Activated B cell treated with CpG ODN at 0.5 μM for 24 hours (primary cell): Measurements from ENCODE around the gene CMKLR1. TPM values are rescaled to one million over a fixed set of nuclear protein-coding genes. Genes with fewer than 3 reads are reported as not detected.

Source experiments
- ATAC-seq: fragments of 200-7000 bp; cut with Tn5 transposase; one replicate; pipeline ENCODE4 v1.10.0; 2021; ENCODE audit warnings: low read depth, mild to moderate bottlenecking, moderate library complexity
- CTCF ChIA-PET: fragments of 350-600 bp; sonication (Branson Sonifier 250); formaldehyde crosslinking; loops from one replicate; lab custom pipeline; 2021; ENCODE audit warnings: antibody characterized with exemption; lab: Charles Lee
- POLR2A ChIA-PET: fragments of 350-600 bp; sonication (Branson Sonifier 250); formaldehyde crosslinking; loops from one replicate; lab custom pipeline; 2021; ENCODE audit warnings: antibody characterized with exemption; lab: Charles Lee
- DNase-seq: peaks from one replicate; pipeline ENCODE4 v3.0.0; 2022
- H3K27ac Mint-ChIP-seq: one replicate; pipeline ENCODE4 v1.8.0; 2020; ENCODE audit warnings: mixed read lengths
- H3K27me3 Mint-ChIP-seq: one replicate; pipeline ENCODE4 v1.8.0; 2021; ENCODE audit warnings: mixed read lengths
- H3K36me3 Mint-ChIP-seq: one replicate; pipeline ENCODE4 v1.8.0; 2021; ENCODE audit warnings: low read depth, mixed read lengths
- H3K4me1 Mint-ChIP-seq: one replicate; pipeline ENCODE4 v1.8.0; 2021; ENCODE audit warnings: mixed read lengths
- H3K4me3 Mint-ChIP-seq: one replicate; pipeline ENCODE4 v1.8.0; 2020; ENCODE audit warnings: mild to moderate bottlenecking, mixed read lengths
- H3K9me3 Mint-ChIP-seq: one replicate; pipeline ENCODE4 v1.8.0; 2020; ENCODE audit warnings: mixed read lengths
- intact Hi-C: fragments of 100-400 bp; cut with micrococcal nuclease; formaldehyde crosslinking; loops from one replicate; pipeline ENCODE4 v1.15.1; 2024
- total RNA-seq: library from RNA; stranded (reverse); gene quantifications from 2 replicates; pipeline ENCODE4 v1.2.3, GENCODE V29; 2022
- TF ChIP-seq, protein P1 (sequence below): fragments of 200-600 bp; IDR thresholded peaks from one replicate; pipeline ENCODE4 v1.8.0; 2022; ENCODE audit warnings: antibody characterized with exemption, mild to moderate bottlenecking

CMKLR1 gene
- total RNA-seq, 1 donor from 2014 or later = 0.24 TPM

DNA sequence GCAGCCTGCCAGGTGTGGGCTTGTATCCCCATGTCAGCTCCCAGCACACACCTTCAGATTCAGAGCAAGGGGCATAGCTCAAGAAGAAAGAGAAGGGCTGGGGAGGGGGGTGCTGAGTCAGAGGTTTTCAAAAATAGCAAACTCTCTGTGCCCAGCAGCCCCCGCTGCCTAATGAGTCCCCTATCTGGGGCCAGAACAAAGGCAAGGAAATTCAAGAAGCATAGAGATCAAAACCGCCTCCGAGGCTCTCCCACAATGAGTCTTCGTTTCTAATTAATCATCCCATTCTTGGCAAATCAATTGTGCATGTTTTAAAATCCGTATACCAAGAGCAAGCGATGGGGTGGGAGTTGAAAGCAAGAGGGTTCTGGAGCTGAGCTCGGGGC lies 19.5 kb upstream of the CMKLR1 start:
- Mint-ChIP-seq H3K27me3 (peaks cover 7% of the 10 kb centered on the region), H3K4me1 (no peaks in the 10 kb centered on the region), H3K27ac (no peak overlapping the region), H3K4me3 (no peak overlapping the region), H3K9me3 (peaks cover 2% of the 10 kb centered on the region), H3K36me3 (no peaks in the 10 kb centered on the region)
- no peak for DNase-seq
- TF ChIP-seq, protein P1, sequence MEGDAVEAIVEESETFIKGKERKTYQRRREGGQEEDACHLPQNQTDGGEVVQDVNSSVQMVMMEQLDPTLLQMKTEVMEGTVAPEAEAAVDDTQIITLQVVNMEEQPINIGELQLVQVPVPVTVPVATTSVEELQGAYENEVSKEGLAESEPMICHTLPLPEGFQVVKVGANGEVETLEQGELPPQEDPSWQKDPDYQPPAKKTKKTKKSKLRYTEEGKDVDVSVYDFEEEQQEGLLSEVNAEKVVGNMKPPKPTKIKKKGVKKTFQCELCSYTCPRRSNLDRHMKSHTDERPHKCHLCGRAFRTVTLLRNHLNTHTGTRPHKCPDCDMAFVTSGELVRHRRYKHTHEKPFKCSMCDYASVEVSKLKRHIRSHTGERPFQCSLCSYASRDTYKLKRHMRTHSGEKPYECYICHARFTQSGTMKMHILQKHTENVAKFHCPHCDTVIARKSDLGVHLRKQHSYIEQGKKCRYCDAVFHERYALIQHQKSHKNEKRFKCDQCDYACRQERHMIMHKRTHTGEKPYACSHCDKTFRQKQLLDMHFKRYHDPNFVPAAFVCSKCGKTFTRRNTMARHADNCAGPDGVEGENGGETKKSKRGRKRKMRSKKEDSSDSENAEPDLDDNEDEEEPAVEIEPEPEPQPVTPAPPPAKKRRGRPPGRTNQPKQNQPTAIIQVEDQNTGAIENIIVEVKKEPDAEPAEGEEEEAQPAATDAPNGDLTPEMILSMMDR = no peak
- intact Hi-C loops = no loop called here
- ATAC-seq = no peak
- CTCF ChIA-PET = no interaction called here
- POLR2A ChIA-PET = no interaction called here

DNA sequence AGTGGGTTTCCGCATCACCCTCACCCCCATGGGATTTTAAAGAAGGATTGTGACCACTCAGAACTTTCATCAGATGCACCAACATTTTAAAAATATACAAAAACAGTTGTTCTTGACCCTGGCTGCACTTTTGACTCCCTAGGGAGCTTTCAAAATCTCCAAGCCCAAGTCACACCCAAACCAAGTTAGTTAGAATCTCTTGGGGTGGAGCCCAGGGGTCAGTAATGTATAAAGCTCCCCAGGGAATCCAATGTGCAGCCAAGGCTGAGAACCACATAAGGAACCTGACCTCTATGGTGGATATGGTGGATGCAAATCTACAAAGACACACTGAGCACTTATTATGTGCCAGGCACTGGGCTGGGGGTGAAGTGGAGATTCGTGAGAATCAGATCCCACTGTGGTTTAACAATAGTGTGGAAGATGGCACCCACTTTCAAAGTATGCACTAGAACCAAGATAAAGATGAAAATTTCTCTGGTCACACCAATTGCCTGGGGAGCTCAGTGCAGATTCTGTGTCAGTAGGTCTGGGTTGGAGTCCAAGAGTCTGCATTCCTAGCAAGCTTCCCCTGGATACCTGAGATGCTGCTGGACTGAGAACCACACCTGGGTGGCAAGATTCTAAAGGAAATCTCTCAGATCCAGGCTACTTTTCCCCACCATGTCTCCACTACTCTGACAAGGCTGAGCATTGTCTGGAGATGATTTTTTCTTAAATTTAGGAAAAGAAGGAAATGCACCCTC lies 18.9 kb upstream of the CMKLR1 start:
- CTCF ChIA-PET = no interaction called here
- no peak overlapping the region for H3K27ac Mint-ChIP-seq
- H3K4me3 Mint-ChIP-seq = no peak overlapping the region
- H3K4me1 Mint-ChIP-seq = no peaks in the 10 kb centered on the region
- TF ChIP-seq, protein P1 = no peak
- no peak for DNase-seq
- ATAC-seq = no peak
- peaks cover 11% of the 10 kb centered on the region for H3K27me3 Mint-ChIP-seq
- POLR2A ChIA-PET = no interaction called here
- peaks cover 2% of the 10 kb centered on the region for H3K9me3 Mint-ChIP-seq
- intact Hi-C loops = no loop called here
- H3K36me3 Mint-ChIP-seq = no peaks in the 10 kb centered on the region

GRCh38 chr12:108356835-108357806 lies 18.0 kb upstream of the CMKLR1 start:
- Mint-ChIP-seq H3K36me3 (no peaks in the 10 kb centered on the region), H3K4me1 (no peaks in the 10 kb centered on the region), H3K27me3 (peaks cover 11% of the 10 kb centered on the region), H3K27ac (no peak overlapping the region), H3K4me3 (no peak overlapping the region), H3K9me3 (peaks cover 2% of the 10 kb centered on the region)
- CTCF ChIA-PET = no interaction called here
- TF ChIP-seq, protein P1 = no peak
- DNase-seq = no peak
- no peak for ATAC-seq
- POLR2A ChIA-PET = no interaction called here
- intact Hi-C loops = no loop called here

DNA sequence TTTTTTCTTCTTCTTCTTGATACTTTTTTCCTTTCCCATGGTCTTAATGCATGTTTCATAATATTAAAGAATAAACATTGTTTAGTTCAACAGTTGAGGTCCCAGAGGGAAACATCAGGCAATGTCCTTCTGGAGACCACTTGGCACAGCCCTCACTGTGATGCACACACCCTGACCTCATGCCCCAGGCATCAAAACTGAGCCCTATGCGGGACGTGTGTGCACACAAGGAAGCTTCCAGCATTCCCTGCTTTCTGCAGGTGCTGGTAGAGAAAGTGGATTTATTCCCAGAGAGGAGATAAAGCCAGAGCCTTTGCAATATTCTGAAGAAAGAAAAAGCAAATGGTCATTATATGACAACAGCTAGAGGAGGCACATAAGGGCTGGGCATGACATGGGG lies 16.0 kb upstream of the CMKLR1 start:
- no peak overlapping the region for H3K4me3 Mint-ChIP-seq
- no peak for ATAC-seq
- intact Hi-C loops = no loop called here
- no peak overlapping the region for H3K27ac Mint-ChIP-seq
- peaks cover 2% of the 10 kb centered on the region for H3K9me3 Mint-ChIP-seq
- no peak for DNase-seq
- TF ChIP-seq, protein P1 = no peak
- H3K27me3 Mint-ChIP-seq = peaks cover 16% of the 10 kb centered on the region
- ChIA-PET CTCF (no interaction called here), POLR2A (no interaction called here)
- no peaks in the 10 kb centered on the region for H3K36me3 Mint-ChIP-seq
- no peaks in the 10 kb centered on the region for H3K4me1 Mint-ChIP-seq

DNA sequence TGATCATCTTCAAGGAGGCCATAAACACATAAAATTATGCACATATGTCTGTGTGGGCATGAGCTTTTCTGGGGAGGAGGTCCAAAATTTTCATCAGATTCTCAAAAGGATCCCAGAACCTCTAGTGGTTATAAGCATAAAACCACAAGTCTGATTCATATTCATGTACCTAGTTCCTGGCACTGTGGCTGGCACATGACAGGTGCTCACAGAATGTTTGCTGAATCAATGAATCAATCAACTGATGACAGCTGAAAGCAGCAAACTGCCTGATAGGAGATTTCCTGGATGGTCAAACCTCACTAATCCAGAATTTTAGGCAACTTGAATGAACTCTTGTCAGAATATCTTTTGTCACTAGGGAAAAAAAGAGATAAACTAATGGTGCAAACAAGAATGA lies 13.5 kb upstream of the CMKLR1 start:
- no peaks in the 10 kb centered on the region for H3K4me1 Mint-ChIP-seq
- ChIA-PET CTCF (no interaction called here), POLR2A (no interaction called here)

More for the DNA sequence above, 13.5 kb upstream of the CMKLR1 start:
- intact Hi-C loops = no loop called here
- peaks cover 2% of the 10 kb centered on the region for H3K9me3 Mint-ChIP-seq
- DNase-seq (no peak), ATAC-seq (no peak)
- H3K27ac Mint-ChIP-seq = no peak overlapping the region
- peaks cover 16% of the 10 kb centered on the region for H3K27me3 Mint-ChIP-seq
- TF ChIP-seq, protein P1 = no peak
- H3K36me3 Mint-ChIP-seq = no peaks in the 10 kb centered on the region
- H3K4me3 Mint-ChIP-seq = no peak overlapping the region
